Measurements from ENCODE around the gene MIF.
A peak's percentile ranks its signal among the peaks of the same experiment; 100 is the strongest.
"Not testable (repeated sequence)": the region's sequence is repeated elsewhere in the genome, so short reads cannot be mapped to it uniquely, and the experiment has no call there.

Gene MIF

DNA sequence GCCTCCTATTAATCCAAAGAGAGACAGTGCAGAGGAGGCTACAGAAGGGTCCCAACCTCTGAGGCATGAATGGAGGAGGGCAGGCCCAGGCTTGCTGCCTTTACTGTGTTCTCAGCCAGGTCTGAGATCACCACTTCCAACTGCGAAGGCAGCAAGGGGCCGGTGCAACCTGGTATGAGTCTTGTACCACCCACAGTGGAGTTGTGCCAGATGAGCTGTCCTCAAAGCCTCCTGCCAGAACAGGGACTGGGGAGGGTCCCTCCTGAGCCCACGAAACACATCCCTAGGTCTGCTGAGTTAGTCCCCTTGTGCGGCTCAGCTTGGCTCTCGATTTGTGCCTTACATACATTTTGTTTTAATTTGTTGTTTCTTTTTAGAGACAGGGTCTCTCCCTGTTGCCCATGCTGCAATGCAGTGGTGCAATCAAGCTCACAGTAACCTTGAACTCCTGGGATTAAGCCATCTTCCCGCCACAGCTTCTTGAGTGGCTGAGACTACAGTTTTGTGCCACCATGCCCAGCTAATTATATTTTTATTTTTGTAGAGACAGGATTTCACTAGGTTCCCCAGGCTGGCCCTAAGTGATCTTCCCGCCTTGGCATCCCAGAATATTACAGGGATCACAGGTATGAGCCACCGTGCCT, 9.3 kb downstream of the MIF start:
- no peak for DNase-seq

DNA sequence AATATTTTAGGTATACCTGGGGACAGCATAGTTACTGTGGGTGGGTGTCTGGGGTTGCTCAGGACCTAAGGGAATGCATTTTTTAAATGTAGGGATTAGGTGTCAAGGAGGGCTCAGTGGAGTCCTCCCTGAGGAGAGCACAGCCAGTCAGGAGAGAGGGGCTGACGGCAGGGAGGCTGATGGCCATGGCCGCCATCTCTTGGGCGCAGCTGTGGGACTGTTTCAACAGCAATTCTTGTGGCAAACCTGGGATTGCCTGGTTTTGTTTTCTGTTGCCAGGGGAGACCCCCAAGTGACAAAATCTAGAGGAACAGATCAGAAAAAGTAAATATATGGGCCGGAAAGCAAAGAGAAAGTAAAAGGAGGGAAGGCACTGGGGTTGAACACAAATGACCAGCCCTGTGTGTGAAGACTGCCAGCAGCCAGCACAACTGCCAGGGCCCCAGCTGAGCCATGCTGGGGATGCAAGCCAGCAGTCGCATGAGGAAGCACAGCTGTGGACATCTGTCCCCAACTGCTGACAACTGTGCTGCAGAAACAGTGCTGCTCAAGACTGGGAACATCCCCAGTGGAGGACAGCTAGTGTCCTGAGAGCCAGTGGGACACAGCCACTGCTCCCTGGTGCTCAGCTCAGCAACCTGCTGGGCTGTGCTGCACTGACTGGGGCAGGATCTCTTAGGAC, 10.5 kb downstream of the MIF start:
- DNase-seq, result no peak

DNA sequence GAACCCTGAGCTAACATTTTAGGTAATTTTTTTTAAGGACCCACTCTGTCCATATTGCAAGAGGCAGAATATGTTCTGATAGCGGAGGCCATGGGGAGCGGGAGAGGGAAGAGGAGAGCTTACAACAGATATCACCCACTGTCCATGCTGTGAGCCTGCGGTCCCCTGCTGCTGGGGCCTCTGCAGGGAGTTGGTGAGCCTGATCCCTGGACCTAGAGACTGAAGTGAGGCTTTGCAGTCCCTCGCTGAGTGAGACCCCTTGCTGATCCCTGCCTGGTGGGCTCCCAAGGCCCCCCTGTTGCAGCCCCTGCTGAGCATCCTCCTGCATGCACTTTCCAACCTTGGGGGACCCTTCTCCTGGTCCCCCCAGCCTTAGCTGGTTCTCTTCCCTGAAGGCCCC, 12.5 kb downstream of the MIF start:
- DNase-seq, result no peak

DNA sequence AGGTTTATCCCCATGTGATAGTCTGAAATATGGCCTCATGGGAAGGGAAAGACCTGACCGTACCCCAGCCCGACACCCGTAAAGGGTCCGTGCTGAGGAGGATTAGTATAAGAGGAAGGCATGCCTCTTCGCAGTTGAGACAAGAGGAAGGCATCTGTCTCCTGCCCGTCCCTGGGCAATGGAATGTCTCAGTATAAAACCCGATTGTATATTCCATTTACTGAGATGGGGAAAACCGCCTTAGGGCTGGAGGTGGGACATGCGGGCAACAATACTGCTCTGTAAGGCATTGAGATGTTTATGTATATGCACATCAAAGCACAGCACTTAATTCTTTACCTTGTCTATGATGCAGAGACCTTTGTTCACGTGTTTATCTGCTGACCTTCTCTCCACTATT, 13.2 kb downstream of the MIF start:
- not testable (repeated sequence) for DNase-seq

DNA sequence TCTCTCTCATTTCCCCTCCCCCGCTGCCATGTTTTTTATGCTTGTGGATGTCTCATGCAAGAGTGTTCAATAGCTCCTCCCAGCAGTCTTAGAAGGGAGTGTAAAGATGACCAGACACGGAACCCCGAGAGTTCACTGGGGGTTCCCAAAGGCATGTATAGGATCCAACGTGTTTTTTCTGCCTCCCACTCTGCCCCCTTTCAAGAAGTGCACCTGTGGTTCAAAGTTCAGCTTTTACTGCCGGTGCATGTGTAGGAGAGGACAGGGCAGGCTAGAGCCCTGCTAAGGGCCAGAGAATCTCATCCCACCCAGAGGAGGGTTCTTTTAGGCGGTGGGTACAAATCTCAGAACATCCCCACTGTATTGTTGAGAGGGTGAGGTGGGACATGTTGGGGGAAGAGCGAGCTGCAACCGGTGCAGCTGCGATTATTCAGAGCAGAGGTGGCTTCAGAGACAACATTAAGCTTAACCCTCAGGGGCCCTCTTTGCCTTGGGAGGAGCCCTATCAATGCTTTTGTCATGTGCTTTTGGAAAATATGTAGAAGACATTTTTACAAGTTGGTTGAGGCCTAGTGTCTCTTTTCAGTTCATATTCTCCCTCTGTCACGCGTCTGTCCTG, 14.5 kb downstream of the MIF start:
- DNase-seq, result no peak

DNA sequence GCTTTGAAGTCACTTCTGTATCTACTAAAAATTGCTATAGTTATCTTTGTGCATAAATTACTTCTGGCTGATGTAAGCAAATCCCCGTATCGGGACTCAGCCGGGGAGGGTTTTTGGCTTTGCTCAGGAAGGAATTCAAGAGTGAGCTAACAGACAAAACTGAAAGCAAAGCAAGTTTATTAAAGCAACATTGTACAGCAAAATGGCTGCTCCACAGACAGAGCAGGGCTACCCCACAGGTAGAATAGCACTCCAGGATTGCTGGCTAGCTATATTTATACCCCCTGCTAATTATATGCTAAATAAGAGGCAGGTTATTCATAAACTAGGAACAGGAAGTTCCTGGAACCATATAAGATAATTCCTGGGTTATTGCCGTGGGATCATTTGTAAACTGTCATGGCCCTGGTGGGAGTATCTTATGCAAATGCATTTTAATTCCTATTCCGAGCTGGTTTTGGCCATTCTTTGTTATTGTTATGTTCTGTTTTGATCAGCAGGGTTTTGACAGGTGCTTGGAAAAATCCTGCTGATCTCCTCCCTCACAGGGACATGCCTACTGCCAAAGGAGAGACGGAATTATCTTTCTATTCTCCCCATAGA, 15.2 kb downstream of the MIF start:
- DNase-seq, result no peak

DNA sequence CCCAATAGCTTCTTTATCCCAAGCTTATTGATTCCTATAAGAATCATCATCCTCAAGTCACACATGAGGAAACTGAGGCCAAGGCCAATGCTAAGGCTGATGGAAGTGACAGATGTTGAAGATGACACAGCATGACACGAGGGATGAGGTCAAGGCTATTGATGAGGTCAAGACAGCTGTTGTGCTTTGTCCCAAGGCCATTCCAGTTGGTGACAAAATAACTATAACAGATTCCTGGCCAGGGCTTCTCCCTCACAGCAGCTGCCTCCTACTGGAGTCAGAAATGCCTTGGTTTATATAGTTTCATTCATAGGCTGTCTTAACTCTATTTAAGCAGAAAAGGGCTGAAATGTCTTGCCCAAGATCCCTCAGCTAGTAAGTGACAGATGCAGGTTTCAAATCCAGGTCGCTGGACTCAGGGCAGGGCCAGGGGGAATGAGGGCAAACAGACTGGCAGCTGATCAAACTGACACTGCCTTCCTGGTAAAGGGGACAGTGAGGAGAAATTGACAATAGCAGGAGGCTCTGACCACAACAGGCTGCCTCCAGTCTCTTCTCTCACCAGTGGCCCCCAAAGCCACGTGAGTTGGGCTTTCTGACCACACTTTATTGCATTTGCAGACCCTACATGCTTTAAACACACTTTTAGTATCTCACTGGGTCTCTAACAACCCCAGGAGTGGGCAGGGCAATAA, 16.5 kb downstream of the MIF start:
- DNase-seq, result peak; percentile 26

DNA sequence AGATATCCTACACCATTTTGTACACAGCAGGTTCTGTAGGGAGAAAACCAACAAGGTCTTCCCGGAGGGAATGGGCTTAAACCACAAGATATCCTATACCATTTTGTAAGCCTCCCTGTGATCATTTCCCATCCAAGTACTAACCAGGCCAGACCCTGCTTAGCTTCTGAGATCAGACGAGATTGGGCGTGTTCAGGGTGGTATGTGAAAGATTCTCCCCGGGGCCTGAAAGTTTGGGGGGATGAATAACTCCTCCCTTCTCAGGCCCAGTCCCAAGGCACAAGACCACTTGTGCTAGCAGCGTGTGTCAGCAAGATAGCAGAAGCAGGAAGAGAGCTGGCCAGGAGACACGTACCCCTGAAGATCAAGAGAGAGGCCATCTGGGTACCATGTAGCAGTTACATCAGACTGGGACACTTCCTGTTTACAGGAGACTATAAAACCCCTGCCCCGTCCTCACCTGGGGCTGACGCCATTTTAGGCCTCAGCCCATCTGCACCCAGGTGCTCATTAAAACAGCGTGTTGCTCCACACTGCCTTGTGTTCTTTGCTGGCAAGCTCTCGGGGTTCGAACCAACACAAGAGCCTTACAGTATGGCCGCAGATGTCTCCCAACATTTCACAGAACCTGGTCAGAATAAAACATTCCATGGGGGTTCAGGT, 17.3 kb downstream of the MIF start:
- no peak for DNase-seq

DNA sequence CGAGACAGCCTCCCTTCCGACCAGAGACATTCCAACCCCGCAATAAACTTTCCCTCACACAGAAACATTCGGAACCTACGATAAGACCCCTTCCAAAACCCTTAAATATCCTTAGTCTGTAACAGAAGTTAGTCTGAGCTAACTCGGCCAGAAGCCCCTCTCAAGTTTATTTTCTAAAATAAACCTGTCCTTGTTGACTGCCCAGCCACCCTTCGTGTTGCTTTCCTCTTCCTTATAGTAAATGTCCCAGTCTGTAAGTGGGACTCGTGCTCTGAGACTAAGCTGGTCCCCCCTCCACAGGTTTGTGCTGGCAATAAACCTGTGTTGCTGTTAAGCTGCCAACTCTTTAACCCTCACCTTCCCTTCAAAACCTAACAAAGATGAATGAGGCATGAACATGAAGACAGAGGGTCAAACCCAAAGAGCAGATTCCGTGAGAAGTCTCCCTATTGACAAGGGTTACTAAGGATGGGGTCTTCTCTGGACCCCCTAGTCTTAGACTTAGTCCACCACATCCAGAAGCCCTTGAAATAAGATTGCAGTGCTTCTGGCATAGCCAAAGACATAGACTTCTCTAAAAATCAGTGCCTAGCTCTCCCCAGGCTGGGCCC, 18.2 kb downstream of the MIF start:
- no peak for DNase-seq

DNA sequence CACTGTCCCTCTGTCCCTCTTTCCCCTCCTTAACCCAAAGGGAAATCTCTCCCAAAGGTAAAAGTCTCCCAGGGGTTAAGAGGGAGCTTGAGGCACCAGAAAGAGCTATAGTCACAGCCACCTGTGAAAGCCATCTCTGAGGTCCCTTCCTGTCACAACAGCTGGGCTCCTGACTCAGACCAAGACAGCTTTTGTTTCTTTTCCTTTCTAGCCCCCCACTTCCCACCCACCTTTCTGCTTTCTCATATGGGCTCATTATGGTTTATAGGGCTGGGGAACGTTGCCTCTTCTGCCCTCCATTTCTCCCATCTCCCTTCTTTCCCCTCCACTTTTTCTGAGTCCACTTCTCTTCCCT, 19.1 kb downstream of the MIF start:
- no peak for DNase-seq

DNA sequence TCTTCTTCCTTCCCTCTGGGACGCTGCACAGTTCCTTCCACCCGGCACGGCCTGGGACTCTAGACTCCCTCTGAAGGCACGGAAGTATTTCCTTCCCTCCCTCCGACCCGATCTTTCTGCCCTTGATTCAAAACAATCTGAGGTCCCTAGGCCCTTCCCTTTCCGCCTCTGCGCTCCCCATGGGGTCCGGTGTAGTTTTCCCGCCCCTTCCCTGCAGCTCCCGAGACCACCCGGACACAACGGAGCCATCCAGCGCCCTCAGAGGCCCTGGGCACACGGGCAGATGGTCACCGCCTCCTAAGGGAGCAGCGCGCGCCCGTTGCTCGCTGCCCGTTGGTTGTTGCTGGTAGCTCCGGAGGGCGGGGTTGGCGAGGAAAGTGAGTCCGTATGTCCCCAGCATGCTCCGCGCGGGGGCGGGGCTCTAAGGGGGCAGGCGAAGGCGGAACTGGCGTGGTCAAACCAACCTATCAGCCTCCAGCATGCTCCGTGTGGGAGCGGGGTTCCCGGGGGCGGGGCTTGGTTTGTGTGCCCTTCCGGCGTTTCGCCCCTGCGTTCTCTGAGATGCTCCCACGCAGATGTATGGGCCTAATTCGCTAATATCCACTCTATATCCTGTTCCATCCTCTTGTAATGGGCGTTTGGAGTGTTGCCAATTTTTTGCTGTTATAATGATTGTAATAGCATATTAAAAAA, 19.6 kb downstream of the MIF start:
- DNase-seq, result peak; percentile 98

DNA sequence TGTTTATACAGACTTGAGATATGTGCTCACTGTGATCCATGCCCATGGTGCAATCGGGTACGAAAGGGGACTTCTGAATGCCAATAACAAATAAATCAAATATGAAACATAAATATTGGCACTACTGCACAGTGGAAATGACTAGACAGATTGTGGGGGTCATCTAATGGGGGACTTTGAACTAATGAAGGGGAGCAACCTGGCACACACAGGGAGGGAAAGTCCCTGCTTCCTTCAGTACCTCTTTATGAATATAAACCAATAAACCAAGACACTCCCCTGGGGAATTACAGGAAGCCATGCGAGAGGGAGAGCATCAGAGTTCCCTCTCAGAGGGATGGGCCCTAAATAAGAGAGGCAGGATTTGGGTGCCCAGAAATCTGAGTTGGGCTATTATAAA, 21.1 kb downstream of the MIF start:
- no peak for DNase-seq

DNA sequence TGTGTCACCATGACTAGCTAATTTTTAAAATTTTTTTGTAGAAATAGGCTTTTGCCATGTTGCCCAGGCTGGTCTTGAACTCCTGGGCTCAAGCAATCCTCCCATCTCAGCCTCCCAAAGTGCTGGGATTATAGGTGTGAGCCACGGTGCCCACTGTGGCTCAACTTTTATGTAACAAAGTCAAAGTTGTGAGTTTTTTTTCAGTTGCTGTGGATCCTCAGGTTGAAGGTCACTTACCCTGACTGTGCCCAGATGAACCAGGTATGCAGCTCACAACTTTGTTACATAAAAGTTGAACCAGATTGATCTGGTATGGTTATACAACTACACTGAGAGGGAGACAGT, 26.1 kb downstream of the MIF start:
- DNase-seq, result not testable (repeated sequence)

DNA sequence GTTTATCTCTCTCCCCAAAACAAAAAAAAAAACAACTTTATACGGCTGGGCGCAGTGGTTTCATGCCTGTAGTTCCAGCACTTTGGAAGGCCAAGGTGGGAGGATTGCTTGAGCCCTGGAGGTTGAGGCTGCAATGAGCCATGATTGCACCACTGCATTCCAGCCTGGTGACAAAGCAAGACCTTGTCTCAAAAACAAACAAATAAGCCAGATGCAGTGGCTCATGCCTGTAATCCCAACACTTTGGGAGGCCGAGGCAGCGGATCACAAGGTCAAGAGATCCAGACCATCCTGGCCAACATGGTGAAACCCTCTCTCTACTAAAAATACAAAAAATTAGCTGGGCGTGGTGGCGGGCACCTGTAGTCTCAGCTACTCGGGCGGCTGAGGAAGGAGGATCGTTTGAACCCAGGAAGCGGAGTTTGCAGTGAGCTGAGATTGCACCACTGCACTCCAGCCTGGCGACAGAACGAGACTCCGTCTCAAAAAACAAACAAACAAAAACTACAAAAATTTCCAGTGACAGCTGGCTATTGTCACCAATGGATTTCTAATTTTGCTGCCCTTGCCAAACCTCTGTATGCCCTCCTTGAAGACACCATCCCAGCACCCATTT, 27.5 kb downstream of the MIF start:
- not testable (repeated sequence) for DNase-seq

DNA sequence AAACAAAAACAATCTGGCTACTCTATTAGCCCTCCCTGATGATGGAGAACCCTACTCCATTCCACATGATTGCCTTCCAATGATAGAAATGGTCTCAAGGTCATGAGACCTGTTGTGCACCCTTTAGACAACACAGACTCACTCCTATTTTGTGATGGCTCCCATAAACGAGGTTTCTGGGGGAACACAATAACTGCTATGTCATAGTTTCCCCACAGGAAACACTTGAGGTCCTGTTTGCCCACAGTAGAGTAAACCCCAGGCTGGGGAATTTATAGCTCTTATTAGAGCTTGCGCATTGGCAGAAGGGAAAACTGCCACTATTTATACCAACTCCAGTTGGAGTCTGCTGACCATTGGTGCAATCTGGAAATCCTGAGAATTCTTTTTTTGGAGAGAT, 28.7 kb downstream of the MIF start:
- no peak for DNase-seq

DNA sequence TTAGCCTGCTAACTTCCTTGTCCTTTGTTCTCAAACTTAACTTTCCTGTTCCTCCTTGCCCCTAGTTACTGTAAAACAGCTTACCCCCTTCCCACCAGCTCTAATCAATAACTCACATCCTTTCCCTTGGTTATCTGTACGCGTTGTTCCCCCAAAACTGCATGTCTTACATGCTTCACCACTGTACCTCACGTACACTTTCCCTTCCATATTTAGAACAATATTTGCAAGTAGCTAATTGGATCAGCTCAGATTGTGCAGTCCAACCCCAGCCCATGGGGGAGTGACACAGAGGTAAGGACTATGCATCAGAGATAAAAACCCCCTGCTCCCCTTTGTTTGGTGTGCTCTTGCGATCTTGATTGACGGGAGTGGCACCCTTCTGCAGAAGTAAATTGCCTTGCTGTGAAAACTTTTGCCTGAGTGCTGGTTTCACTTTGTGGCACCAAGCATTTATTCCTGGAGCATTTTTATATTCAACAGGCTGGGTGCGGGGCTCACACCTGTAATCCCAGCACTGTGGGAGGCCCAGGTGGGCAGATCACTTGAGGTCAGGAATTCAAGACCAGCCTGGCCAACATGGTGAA, 30.9 kb downstream of the MIF start:
- DNase-seq, result no peak

DNA sequence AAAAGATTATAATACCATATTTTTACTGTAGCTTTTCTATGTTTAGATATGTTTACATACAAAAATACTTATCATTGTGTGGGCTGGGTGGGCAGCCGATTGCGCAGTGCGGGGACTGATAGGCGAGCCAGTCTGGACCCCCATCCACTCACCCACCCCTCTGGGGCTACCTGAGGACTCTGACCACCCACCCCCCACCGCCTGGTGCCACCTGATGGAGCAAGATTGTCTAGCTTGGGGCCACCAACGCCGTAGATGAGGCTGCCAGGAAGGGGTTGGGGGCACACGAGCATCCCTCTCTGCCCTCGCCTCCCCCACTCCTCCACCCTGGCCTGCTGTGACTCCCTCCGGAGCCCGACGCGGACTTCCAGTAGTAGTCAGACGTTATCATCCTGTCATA, 32.4 kb downstream of the MIF start:
- no peak for DNase-seq

DNA sequence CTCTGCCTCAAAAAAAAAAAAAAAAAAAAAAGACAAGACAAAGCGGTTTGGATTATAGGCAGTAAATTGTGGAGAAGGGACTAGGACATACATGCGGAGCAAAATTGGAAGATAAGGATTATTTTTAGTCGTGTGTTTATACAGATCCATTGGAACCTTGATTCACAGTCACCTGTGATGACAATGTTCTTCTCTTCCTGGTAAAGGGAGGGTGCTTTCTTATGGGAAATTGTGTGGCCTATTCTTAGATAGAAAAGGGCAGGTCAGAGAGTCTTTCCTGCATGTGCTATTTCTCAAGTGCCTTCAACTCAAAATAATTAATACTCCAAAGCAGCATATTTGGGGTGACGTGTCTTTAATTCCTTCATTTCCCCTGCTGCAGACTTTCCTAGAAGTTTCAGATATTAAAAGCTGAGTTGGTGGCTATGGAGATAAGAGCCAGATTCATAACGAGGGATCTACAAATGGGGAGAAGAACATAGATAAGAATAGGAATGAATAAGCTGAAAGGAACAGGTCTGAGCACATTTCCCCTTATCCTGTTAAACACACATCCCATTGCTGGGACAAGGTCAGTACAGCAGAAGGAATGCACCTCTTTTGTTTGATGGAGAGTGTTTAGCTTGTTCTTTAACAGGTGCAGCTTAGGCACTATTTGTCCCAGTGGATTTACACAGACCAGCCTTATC, 44.3 kb downstream of the MIF start:
- no peak for DNase-seq

DNA sequence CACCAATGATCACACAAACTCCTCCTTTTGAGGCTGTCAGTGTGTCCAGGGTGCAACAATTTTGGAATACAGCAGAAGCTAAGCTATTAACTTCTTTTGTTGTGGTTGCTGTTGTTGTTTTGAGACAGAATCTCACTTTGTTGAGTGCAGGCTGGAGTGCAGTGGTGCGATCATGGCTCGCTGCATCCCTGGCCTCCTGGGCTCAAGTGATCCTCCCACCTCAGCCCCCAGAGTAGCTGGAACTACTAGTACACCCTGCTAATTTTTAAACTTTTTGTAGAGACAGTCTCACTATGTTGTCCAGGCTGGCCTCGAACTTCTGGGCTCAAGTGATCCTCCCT, 44.8 kb downstream of the MIF start:
- DNase-seq, result no peak

DNA sequence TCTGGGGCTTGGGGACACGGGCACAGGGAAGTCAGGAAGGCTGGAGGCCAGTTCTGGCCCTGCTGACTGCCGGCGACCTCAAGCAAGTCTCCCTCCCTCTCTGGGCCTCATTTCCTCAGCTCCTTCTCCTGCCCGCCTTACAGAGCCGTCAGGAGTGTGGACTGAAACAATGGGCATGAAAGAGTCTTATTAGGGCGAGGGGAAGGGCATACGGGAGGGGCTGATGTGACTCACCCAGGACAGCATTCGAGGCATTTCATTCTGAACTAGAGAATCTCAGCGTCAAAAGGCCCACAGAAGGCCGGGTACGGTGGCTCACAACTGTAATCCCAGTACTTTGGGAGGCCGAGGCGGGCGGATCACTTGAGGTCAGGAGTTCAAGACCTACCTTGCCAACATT, 46.0 kb downstream of the MIF start:
- not testable (repeated sequence) for DNase-seq

All from NCI-H774 (cell line).